Raji (cell line): ENCODE measurements around the gene IKZF1.

ENCODE experiments used
- POLR2A ChIP-seq: IDR thresholded peaks from 2 replicates; pipeline ENCODE4 v1.6.1; 2011; ENCODE audit warnings: low read depth, low read length, control low read depth; ENCODE audit not compliant: insufficient read depth

Gene IKZF1

GRCh38 chr7:50436133-50436806, 131.8 kb downstream of the IKZF1 start:
- TF ChIP-seq POLR2A: no peak

- TF ChIP-seq POLR2A: no peak
Measured at GRCh38 chr7:50446542-50446960, 142.0 kb downstream of the IKZF1 start.

GRCh38 chr7:50448823-50449222, 144.3 kb downstream of the IKZF1 start:
- TF ChIP-seq POLR2A: no peak

- no peak for TF ChIP-seq POLR2A
Measured at GRCh38 chr7:50449501-50449880, 145.0 kb downstream of the IKZF1 start.

- peak; percentile 74 for TF ChIP-seq POLR2A
Measured at GRCh38 chr7:50449881-50450589, 145.5 kb downstream of the IKZF1 start, which contains the start of gene FIGNL1. TSS of gene FIGNL1 (minus strand) at chr7:50450350. CDS start at chr7:50447287, 3,063 bp downstream.

- TF ChIP-seq POLR2A: no peak
Measured at GRCh38 chr7:50450590-50451032, 146.1 kb downstream of the IKZF1 start.
